GM12873 (cell line): ENCODE results near the gene FNIP2.

Experiments used
- CTCF ChIP-seq: IDR thresholded peaks from 2 replicates; pipeline ENCODE4 v1.5.1; 2012; ENCODE audit warnings: low read depth, mild to moderate bottlenecking, moderate library complexity, low read length, control low read depth; ENCODE audit not compliant: insufficient read depth; ENCODE audit errors: missing control alignments

The FNIP2 gene

GRCh38 chr4:158809611-158810486, 41.0 kb downstream of the FNIP2 start:
- no peak for TF ChIP-seq CTCF

- TF ChIP-seq CTCF: no peak
Measured at GRCh38 chr4:158810487-158811215, 41.8 kb downstream of the FNIP2 start.

- no peak for TF ChIP-seq CTCF
Measured at GRCh38 chr4:158811216-158811540, 42.4 kb downstream of the FNIP2 start.

GRCh38 chr4:158811704-158812103, 42.9 kb downstream of the FNIP2 start:
- no peak for TF ChIP-seq CTCF

- TF ChIP-seq CTCF: no peak
Measured at GRCh38 chr4:158812133-158812532, 43.3 kb downstream of the FNIP2 start.

- TF ChIP-seq CTCF: no peak
Measured at GRCh38 chr4:158812543-158812942, 43.7 kb downstream of the FNIP2 start.

GRCh38 chr4:158813113-158813512, 44.3 kb downstream of the FNIP2 start:
- no peak for TF ChIP-seq CTCF
